ENCODE measurements around the gene ZNRF3.
"Not testable (repeated sequence)": the region's sequence is repeated elsewhere in the genome, so short reads cannot be mapped to it uniquely, and the experiment has no call there.

DNA sequence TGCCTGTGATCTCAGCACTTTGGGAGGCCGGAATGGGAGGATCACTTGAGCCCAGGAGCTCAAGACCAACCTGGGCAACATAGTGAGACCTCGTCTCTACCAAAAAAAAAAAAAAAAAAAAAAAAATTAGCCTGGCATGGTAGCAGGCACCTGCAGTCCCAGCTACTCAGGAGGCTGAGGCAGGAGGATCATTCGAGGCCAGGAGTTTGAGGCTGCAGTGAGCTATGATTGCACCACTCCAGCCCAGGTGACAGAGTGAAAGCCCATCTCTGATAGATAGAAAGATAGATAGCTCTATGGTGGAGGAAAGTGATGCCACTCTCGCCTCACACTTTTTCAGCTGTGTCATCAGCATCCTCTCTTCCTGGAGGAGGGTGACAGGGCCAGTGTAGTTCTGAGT is 156.3 kb downstream of the ZNRF3 start:
- TF ChIP-seq, protein P1, sequence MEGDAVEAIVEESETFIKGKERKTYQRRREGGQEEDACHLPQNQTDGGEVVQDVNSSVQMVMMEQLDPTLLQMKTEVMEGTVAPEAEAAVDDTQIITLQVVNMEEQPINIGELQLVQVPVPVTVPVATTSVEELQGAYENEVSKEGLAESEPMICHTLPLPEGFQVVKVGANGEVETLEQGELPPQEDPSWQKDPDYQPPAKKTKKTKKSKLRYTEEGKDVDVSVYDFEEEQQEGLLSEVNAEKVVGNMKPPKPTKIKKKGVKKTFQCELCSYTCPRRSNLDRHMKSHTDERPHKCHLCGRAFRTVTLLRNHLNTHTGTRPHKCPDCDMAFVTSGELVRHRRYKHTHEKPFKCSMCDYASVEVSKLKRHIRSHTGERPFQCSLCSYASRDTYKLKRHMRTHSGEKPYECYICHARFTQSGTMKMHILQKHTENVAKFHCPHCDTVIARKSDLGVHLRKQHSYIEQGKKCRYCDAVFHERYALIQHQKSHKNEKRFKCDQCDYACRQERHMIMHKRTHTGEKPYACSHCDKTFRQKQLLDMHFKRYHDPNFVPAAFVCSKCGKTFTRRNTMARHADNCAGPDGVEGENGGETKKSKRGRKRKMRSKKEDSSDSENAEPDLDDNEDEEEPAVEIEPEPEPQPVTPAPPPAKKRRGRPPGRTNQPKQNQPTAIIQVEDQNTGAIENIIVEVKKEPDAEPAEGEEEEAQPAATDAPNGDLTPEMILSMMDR (IDR thresholded peaks at IDR 0.05; ENCODE audit: low read depth, low read length), result not testable (repeated sequence)
- not testable (repeated sequence) for TF ChIP-seq EZH2phosphoT487 (IDR thresholded peaks at IDR 0.05; ENCODE audit: low read depth)
